H9 (cell line): Measurements from ENCODE around the gene DNAJC25. TPM values are rescaled to one million over a fixed set of nuclear protein-coding genes. Genes with fewer than 3 reads are reported as not detected.

Experiments used
- DNase-seq: peaks from one replicate; pipeline ENCODE4 v3.0.0-alpha.2; 2017
- H2AFZ ChIP-seq: one replicate; pipeline ENCODE4 v1.6.1; 2013; ENCODE audit warnings: mild to moderate bottlenecking, low read length, control low read depth, moderate library complexity
- H2AK5ac ChIP-seq: 2 replicates; pipeline ENCODE4 v1.6.1; 2013; ENCODE audit warnings: low read length, control low read depth, mixed read lengths; ENCODE audit not compliant: insufficient read length
- H2BK120ac ChIP-seq: one replicate; pipeline ENCODE4 v1.6.1; 2013; ENCODE audit warnings: low read depth, mild to moderate bottlenecking, low read length, control low read depth, inconsistent platforms; ENCODE audit not compliant: poor library complexity, severe bottlenecking
- H2BK12ac ChIP-seq: 2 replicates; pipeline ENCODE4 v1.6.1; 2013; ENCODE audit warnings: low read length, control low read depth, mixed read lengths, low read depth; ENCODE audit not compliant: insufficient read length
- H2BK15ac ChIP-seq: 2 replicates; pipeline ENCODE4 v1.6.1; 2013; ENCODE audit warnings: low read depth, low read length, control low read depth
- H2BK20ac ChIP-seq: one replicate; pipeline ENCODE4 v1.6.1; 2013; ENCODE audit warnings: low read depth, mild to moderate bottlenecking, low read length, control low read depth, inconsistent platforms; ENCODE audit not compliant: poor library complexity, severe bottlenecking
- H2BK5ac ChIP-seq: 2 replicates; pipeline ENCODE4 v1.6.1; 2013; ENCODE audit warnings: low read length, control low read depth, mixed read lengths; ENCODE audit not compliant: insufficient read length
- H3K14ac ChIP-seq: 2 replicates; pipeline ENCODE4 v1.6.1; 2013; ENCODE audit warnings: low read length, control low read depth; ENCODE audit not compliant: insufficient read depth
- H3K18ac ChIP-seq: 2 replicates; pipeline ENCODE4 v1.6.1; 2013; ENCODE audit warnings: low read depth, mild to moderate bottlenecking, mixed read lengths, low read length, control low read depth; ENCODE audit not compliant: insufficient read length
- H3K23ac ChIP-seq: 2 replicates; pipeline ENCODE4 v1.6.1; 2013; ENCODE audit warnings: low read length, control low read depth, mixed read lengths, low read depth; ENCODE audit not compliant: insufficient read length
- H3K23me2 ChIP-seq: 2 replicates; pipeline ENCODE4 v1.6.1; 2013; ENCODE audit warnings: low read depth, mild to moderate bottlenecking, mixed read lengths, low read length, control low read depth; ENCODE audit not compliant: insufficient read length, poor library complexity, severe bottlenecking
- H3K27ac ChIP-seq: 2 replicates; pipeline ENCODE4 v1.5.1; 2013; ENCODE audit warnings: low read length, control low read depth, mixed read lengths, low read depth; ENCODE audit not compliant: insufficient read length
- H3K27me3 ChIP-seq: 2 replicates; pipeline ENCODE4 v1.6.1; 2013; ENCODE audit warnings: low read length, control low read depth, inconsistent platforms; ENCODE audit not compliant: insufficient read depth
- H3K4ac ChIP-seq: 2 replicates; pipeline ENCODE4 v1.6.1; 2013; ENCODE audit warnings: low read depth, mild to moderate bottlenecking, control low read depth, inconsistent platforms, low read length, moderate library complexity
- H3K4me1 ChIP-seq: 2 replicates; pipeline ENCODE4 v1.6.1; 2013; ENCODE audit warnings: low read length, control low read depth, inconsistent platforms; ENCODE audit not compliant: insufficient read depth
- H3K4me2 ChIP-seq: 2 replicates; pipeline ENCODE4 v1.6.1; 2013; ENCODE audit warnings: low read length, control low read depth, mixed read lengths; ENCODE audit not compliant: insufficient read length, insufficient read depth
- H3K56ac ChIP-seq: 2 replicates; pipeline ENCODE4 v1.6.1; 2013; ENCODE audit warnings: low read depth, mild to moderate bottlenecking, mixed read lengths, low read length, control low read depth; ENCODE audit not compliant: insufficient read length
- H3K79me1 ChIP-seq: 2 replicates; pipeline ENCODE4 v1.6.1; 2013; ENCODE audit warnings: low read depth, mild to moderate bottlenecking, moderate library complexity, low read length, control low read depth, inconsistent platforms; ENCODE audit not compliant: insufficient read depth, poor library complexity, severe bottlenecking
- H3K79me2 ChIP-seq: 2 replicates; pipeline ENCODE4 v1.6.1; 2013; ENCODE audit warnings: low read length, control low read depth, inconsistent platforms; ENCODE audit not compliant: insufficient read depth
- H3K9ac ChIP-seq: 2 replicates; pipeline ENCODE4 v1.6.1; 2013; ENCODE audit warnings: low read length, control low read depth, mixed read lengths; ENCODE audit not compliant: insufficient read length; ENCODE audit errors: extremely low read depth
- H3K9me3 ChIP-seq: one replicate; pipeline ENCODE4 v1.6.1; 2013; ENCODE audit warnings: low read depth, low read length, inconsistent platforms; ENCODE audit not compliant: control insufficient read depth
- H3T11ph ChIP-seq: one replicate; pipeline ENCODE4 v1.6.1; 2013; ENCODE audit warnings: mild to moderate bottlenecking, low read length, control low read depth, inconsistent platforms
- H4K20me1 ChIP-seq: one replicate; pipeline ENCODE4 v1.6.1; 2013; ENCODE audit not compliant: control insufficient read depth, insufficient read length, insufficient read depth
- H4K5ac ChIP-seq: 2 replicates; pipeline ENCODE4 v1.6.1; 2013; ENCODE audit warnings: low read depth, mild to moderate bottlenecking, mixed read lengths, low read length, control low read depth; ENCODE audit not compliant: insufficient read length
- H4K8ac ChIP-seq: replicated peaks from 2 replicates; pipeline ENCODE4 v1.6.1; 2013; ENCODE audit warnings: low read length, control low read depth, mixed read lengths, low read depth; ENCODE audit not compliant: insufficient read length
- H4K91ac ChIP-seq: 2 replicates; pipeline ENCODE4 v1.6.1; 2013; ENCODE audit warnings: low read depth, mild to moderate bottlenecking, moderate library complexity, mixed read lengths, low read length, control low read depth; ENCODE audit not compliant: insufficient read length
- H3K27ac Mint-ChIP-seq, 3 experiments: 2 replicates in 2 of 3; 3 replicates in 1 of 3; pipeline ENCODE4 v1.8.0; 2020 to 2021; ENCODE audit warnings: mixed read lengths in 3 of 3, mild to moderate bottlenecking in 1 of 3, moderate library complexity in 1 of 3
- H3K27me3 Mint-ChIP-seq: 2 replicates; pipeline ENCODE4 v1.8.0; 2021; ENCODE audit warnings: low read depth, mild to moderate bottlenecking, moderate library complexity, mixed read lengths
- H3K36me3 Mint-ChIP-seq, 3 experiments: 2 replicates in 2 of 3; 3 replicates in 1 of 3; pipeline ENCODE4 v1.8.0; 2020 to 2021; ENCODE audit warnings: low read depth in 3 of 3, mixed read lengths in 3 of 3; ENCODE audit not compliant: insufficient read depth in 1 of 3
- H3K4me1 Mint-ChIP-seq, 2 experiments: 2 replicates each; pipeline ENCODE4 v1.8.0; 2020; ENCODE audit warnings: mixed read lengths in 2 of 2
- H3K4me3 Mint-ChIP-seq, 2 experiments: 2 replicates in 1 of 2; 3 replicates in 1 of 2; pipeline ENCODE4 v1.8.0; 2020 to 2021; ENCODE audit warnings: mild to moderate bottlenecking in 2 of 2, mixed read lengths in 2 of 2, moderate library complexity in 1 of 2
- H3K9me3 Mint-ChIP-seq, 2 experiments: 2 replicates in 1 of 2; 3 replicates in 1 of 2; pipeline ENCODE4 v1.8.0; 2020; ENCODE audit warnings: mild to moderate bottlenecking in 2 of 2, mixed read lengths in 2 of 2, moderate library complexity in 1 of 2
- CTCF ChIP-seq: fragments of 200-600 bp; sonication (generic); conservative IDR thresholded peaks from 3 replicates; pipeline ENCODE4 v1.8.0; 2021; ENCODE audit warnings: antibody characterized with exemption, mild to moderate bottlenecking
- WGBS: extraction: QIAGEN DNeasy Blood & Tissue Kit; methylation state at CpG from one replicate; pipeline ENCODE4 v1.1.7; 2013; ENCODE audit warnings: missing lambda C conversion rate, low lambda C conversion rate, mixed read lengths; ENCODE audit not compliant: insufficient read length; ENCODE audit errors: extremely low coverage; 5-methylcytosine and 5-hydroxymethylcytosine counted together
- total RNA-seq: library from RNA; stranded (reverse); gene quantifications from 2 replicates; pipeline ENCODE4 v1.2.1, GENCODE V29; 2021

The DNAJC25 gene
- total RNA-seq, 1 experiment from 2014 or later, result 7.6 TPM

- no peak overlapping the region for H2AFZ ChIP-seq
- H2BK5ac ChIP-seq, result no peak overlapping the region
- H3K56ac ChIP-seq, result no peak overlapping the region
- H3K4me1 Mint-ChIP-seq, result peaks cover 6 to 7% of the 10 kb centered on the region in 2 experiments; a peak in 3 of 4 replicates
- H2BK12ac ChIP-seq, result no peak overlapping the region
- H3K18ac ChIP-seq, result no peak overlapping the region
- peaks cover 6 to 32% (median 28%) of the 10 kb centered on the region in 3 experiments for H3K36me3 Mint-ChIP-seq
- H4K91ac ChIP-seq, result no peak overlapping the region
- H3K9me3 ChIP-seq, result no peaks in the 10 kb centered on the region
- peak overlapping the region; percentile 82 to 90 for H3K4me3 Mint-ChIP-seq
- no peak overlapping the region for H2BK15ac ChIP-seq
- no peak overlapping the region for H2AK5ac ChIP-seq
- peaks cover 12% of the 10 kb centered on the region for H3K27me3 Mint-ChIP-seq
- H3K23ac ChIP-seq, result no peak overlapping the region
- no peak overlapping the region for H3K27ac ChIP-seq
- no CpG with 5 or more reads among the region's 16 CpGs for WGBS
- no peak overlapping the region for H4K8ac ChIP-seq
- H3K27me3 ChIP-seq, result no peaks in the 10 kb centered on the region
- no peak for DNase-seq
- no peak overlapping the region for H3K14ac ChIP-seq
- no peak overlapping the region for H3K4ac ChIP-seq
- no peaks in the 10 kb centered on the region for H3K4me1 ChIP-seq
- no peaks in the 10 kb centered on the region for H3K79me2 ChIP-seq
- H3K9me3 Mint-ChIP-seq, result no peaks in the 10 kb centered on the region
- no peak for TF ChIP-seq CTCF
- H3K23me2 ChIP-seq, result peaks cover 18% of the 10 kb centered on the region
- H3K27ac Mint-ChIP-seq, result no peak overlapping the region; a peak in 1 of 7 replicates
- peak overlapping the region; percentile 100 for H3K4me2 ChIP-seq
- no peak overlapping the region for H2BK120ac ChIP-seq
- no peak overlapping the region for H3K9ac ChIP-seq
- H3T11ph ChIP-seq, result no peak overlapping the region
- H3K79me1 ChIP-seq, result no peaks in the 10 kb centered on the region
- H4K5ac ChIP-seq, result no peak overlapping the region
- H4K20me1 ChIP-seq, result no peaks in the 10 kb centered on the region
- H2BK20ac ChIP-seq, result no peak overlapping the region
Measured at GRCh38 chr9:111598733-111599091, 32.4 kb upstream of the DNAJC25 start.
